Activated CD4-positive, CD25-positive, alpha-beta regulatory T cell (primary cell): ENCODE measurements around the gene SNX9.
A peak's percentile ranks its signal among the peaks of the same experiment; 100 is the strongest.

ENCODE experiments used
- DNase-seq, 4 experiments: peaks; one replicate each; lab custom pipeline; 2025; lab: John Stamatoyannopoulos, UW

SNX9 gene

DNA sequence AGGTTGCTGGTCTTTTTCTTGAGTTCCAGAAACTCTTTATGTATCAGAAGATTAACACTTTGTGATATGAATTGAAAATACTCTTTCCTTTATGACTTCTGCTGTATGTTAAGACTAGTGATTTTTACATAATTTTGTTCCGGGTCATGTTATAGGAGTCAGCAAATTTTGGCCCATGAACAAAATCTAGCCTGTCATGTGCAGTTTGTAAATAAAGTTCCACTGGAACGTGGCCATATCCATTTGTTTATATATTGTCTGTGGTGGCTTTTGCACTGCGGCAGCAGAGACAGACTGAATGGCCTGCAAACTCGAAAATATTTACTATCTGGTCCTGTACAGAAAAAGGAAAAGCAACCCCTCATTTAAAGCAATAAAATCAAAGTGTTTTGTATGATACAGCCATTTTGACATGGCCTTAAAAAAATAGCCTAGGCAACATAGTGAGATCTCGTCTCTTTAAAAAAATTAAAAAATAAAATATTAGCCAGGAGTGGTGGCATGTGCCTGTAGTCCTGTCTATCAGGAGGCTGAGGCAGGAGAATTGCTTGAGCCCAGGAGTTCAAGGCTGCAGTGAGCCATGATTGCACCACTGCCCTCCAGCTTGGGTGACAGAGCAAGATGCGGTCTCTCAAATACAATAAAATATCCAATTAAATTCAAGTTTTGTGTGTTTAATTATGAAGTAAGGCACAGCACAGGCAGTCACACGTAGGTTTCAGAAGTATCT lies 36.9 kb downstream of the SNX9 start:
- no peak for DNase-seq

DNA sequence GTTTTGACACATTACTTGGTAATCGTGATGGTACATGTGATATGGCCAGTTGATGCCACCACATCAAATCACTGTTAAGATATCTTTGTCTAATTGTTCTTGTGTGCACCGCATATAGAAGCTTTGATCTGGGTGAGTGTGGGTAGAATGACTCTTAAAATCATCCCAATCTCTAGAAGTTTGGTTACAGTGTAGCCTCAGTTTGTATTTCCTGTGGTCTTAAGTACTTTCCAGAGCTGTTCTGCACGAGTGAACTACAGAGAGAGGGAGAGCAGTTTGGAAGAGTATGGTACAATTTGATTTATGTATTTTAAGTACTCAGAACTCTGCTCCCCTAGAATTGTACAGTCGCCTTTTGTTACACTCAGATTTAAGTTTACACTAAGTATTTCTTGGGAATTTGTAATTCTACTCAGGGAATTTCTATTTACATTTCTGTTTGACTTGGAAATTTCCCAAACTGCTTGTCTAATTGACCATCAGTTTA lies 37.5 kb downstream of the SNX9 start:
- DNase-seq = no peak

DNA sequence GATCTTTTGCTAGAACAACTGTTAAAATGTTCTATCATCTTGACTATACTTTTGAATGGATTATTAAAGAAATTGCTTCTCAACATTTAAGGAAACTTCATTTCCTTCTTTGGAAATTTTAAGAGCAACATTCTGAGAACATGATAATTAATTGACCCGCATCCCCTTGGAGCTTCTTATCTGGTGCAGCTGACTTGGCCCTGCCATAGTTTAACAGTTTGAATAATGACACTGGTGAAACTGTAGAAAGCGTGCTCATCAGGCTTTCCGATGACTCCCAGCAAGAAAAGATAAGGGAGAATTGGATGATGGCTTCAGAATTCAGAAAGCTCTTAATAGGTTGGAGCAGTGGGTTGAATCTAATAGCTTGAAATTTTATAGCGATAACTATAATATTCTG lies 38.1 kb downstream of the SNX9 start:
- no peak for DNase-seq

- no peak for DNase-seq
Observed at GRCh38 chr6:157861814-157862213, 38.8 kb downstream of the SNX9 start.

- no peak for DNase-seq
Observed at GRCh38 chr6:157862706-157863105, 39.7 kb downstream of the SNX9 start.

GRCh38 chr6:157864185-157864761 lies 41.2 kb downstream of the SNX9 start:
- DNase-seq = no peak

- no peak for DNase-seq
Observed at GRCh38 chr6:157865249-157865648, 42.2 kb downstream of the SNX9 start.

- no peak for DNase-seq
Observed at GRCh38 chr6:157867155-157867559, 44.1 kb downstream of the SNX9 start.

GRCh38 chr6:157867981-157868380 lies 44.9 kb downstream of the SNX9 start:
- no peak for DNase-seq

DNA sequence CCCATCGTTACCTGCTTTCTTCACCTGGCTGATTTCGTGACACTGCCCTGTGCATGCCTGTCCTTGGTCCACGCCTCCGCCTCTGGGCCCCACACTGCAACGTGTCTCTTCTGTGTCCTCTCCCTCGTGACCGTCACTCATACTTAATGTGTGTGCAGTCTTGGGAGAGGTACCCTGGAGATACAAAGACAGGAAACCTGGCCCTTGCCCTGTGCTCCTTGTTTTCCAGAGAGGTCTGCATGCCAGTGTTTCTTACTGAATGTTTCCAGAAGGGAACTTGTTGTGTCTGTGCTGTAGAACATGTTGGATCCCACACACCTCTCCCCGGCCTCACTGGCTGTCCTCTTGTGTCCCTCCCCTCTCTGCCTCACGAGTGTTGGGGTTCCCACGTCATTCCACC lies 45.8 kb downstream of the SNX9 start:
- DNase-seq = no peak

DNA sequence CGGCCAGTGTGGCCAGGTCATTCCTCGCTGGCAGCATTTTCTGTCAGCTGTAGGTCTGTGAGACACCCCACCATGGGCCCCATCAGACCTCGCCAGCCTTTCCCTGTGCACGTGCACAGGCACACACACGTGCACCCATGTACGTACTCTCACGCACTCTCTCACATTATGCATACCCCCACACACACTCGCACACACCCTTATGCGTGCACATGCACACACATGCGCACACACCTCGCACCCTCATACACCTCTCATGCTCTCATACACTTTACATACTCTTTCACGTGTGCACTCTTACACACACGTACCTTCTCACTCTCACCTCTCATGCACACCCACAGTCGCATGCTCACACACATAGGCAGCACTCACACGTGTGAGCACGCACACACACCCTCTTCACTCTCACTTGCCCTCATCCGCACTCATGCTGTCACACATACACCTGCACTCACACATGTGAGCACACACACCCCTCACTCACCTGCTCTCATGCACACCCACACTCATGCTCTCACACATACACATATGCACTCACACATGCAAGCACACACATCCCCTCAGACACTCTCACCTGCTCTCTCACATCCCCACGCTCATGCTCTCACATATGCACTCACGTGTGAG lies 46.7 kb downstream of the SNX9 start:
- DNase-seq = no peak

DNA sequence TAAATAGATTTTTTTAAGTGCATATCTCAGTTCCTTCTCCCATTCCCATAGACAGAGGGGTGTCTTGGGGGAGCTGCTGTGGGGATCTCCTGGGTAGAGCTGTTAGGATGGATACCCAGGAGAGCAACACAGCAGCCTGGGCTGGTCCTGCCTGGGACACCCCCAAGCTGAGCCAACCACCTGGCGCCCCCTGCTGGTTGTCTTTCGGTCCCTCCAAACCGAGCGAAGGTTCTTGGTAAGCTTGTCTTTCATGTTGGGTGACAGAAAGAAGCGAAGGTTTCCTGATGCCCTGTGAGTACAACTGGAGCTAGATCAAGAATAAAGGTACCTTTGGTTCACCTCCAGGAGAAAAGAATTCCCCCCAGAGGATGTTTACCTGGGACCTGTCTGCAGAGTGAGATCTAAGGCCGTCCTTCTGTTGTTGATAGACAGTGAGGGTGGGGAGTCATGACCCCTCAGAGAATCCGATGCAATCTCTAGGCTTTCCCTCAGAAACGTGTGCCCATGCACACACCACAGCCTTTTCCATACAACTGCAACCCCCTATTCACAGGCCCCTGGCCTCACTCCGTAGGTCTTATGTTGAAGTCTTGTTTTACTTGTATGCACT lies 50.8 kb downstream of the SNX9 start:
- peak; percentile 61 to 79 (median 69) for DNase-seq

DNA sequence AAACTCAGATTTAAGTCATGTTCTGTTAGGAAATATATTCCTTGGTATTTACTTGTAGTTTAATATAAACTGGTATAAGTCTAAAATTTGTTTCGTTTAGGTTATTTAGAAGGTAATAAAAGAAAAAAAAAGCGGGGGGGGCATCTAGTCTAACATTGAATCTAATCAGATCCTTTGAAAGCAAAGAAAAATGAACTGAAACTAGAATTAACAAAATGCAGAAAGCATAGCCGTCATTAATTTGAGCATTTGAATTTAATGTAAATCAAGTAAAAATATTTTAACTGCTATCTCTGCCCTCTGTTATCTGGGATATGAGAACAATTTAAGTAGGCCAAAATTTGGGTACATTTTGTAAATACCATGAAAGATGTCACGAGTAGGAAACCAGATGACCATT lies 54.1 kb downstream of the SNX9 start:
- no peak for DNase-seq

DNA sequence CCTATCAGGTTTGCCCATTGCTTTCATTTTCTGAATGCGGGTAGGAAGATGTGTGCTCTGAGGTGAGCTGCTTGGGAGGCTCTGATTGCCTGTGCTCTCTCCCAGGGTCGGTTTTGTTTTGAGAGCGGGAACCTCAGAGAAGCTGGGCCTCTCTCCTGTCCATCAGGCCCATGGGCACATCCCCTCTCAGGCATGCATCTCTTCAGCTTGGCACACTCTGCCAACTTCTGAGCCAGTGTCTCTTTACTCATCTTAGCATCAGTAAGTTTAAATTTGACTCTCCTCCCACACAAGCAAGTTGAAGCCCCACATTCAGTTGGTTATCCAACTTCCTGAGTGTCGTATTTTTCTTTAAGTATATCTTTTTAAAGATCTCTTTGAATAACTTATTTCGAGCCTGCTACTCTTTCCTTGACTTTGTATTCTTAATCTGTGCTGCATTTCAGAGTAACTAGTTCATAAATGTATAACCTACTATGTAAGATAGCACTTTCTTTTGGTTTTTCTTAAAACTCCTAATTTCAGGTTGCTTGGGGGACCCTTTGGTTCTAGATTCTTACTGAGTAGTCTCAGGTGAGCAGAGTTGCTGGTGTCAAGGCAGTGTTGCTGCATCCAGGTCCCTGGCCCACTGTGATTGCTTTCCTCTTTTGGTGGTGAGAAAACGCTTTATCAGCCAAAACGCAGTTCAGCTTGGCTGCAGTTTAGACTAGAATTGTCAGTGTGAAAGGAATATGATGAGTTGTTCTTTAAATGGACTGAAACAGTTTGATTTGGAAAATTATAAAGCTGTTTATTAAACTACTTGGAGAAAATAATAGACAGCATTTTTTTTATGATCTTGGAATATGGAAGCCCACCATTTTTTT lies 54.8 kb downstream of the SNX9 start:
- DNase-seq = no peak

- no peak for DNase-seq
Observed at GRCh38 chr6:157879034-157879872, 56.2 kb downstream of the SNX9 start.

GRCh38 chr6:157879873-157880254 lies 56.8 kb downstream of the SNX9 start:
- DNase-seq = no peak

DNA sequence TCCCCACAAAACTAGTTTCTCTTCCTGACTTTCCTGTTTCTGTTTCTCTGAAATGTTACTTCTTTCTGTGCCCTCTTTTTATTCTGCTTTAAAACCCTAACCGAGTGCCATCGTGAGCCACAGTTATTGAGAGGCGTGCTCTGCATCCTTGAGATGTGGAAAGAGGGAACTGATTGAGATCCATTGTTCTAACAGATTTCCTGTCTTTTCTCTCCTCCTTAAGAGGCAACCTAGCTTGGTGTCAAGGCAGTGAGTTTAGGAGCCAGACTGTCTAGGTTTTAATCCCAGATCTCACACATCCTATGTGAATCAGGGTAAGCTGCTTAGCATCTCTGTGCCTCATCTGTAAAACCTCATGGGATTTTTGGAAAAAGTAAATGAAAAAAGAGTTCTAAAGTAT lies 57.5 kb downstream of the SNX9 start:
- DNase-seq = no peak

DNA sequence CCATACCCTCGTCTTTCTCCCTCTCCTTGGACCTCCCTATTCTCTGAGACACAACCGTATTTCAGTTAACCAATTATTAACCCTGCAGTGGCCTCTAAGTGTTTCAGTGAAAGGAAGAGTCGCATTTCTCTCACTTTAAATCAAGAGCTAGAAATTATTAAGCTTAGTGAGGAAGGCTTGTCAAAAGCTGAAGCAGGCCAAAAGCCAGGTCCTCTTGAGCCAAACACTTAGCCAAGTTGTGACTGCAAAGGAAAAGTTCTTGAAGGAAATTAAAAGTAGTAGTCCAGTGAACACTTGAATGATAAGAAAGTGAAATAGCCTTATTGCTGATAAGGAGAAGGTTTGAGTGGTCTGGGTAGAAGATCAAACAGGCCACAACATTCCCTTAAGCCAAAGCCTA lies 58.3 kb downstream of the SNX9 start:
- DNase-seq = no peak

DNA sequence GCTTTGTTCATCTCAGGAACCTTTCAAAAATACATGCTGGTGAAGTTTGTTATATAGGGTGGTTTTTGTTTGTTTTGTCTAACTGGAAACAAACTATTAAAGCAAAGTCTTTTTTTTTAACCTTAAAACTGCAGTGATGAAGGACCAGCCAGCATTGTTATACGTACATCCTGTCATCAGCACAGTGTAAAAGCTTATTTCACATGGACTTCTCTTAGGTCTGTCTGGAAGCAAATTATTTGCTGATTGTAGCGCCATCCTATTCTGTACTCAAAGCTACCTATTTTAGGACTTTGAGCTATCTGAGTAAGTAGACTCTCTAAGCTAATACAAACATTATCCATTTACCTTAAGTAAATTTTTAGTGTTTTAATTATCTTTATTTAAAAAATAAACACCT lies 61.7 kb downstream of the SNX9 start:
- no peak for DNase-seq

GRCh38 chr6:157885211-157885788 lies 62.3 kb downstream of the SNX9 start:
- DNase-seq = no peak

DNA sequence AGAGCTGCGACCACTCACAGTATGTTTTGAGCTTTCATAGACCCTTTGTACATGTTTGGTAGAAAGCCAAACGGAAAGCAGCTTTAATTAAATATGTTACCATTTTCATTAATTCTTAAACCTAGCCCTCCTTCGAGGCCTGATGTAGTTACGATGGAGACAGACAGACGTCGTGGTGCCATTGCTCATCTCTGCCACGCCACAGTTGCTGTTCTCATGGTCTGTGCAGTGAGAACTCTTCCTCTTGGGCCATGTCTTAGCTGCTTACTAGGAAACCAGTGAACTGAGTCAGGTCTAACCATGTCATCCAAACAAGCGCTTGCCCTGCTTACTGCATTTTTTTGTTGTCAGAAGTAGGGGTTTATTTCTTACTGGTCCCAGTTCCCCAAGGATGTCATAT lies 62.8 kb downstream of the SNX9 start:
- DNase-seq = no peak
